Measurements from ENCODE around the gene KDM7A.

Gene KDM7A

GRCh38 chr7:140176811-140177702, at the start of gene KDM7A:
Gene KDM7A, minus strand, starts transcription at chr7:140176983. Its CDS starts 46 bp downstream, at chr7:140176937.
- H3K4me3 ChIP-seq, result peak within 1 kb of the TSS; percentile 92 to 99
- TF ChIP-seq CTCF (IDR thresholded peaks at IDR 0.05), result peak in 1 of 2 experiments; percentile 21
- no peaks in the 10 kb centered on the region for H3K36me3 ChIP-seq
- peaks cover 0 to 17% (median 7%) of the 10 kb centered on the region in 4 donors for H3K4me1 ChIP-seq
- intact Hi-C loops (cut with DNase I; ENCODE audit: low total_unique reads), result loop anchor here (5.0 kb wide), 2 partner anchors 140 to 815 kb away; no protein-coding TSS in a partner anchor
- DNase-seq, result peak; percentile 91 to 96
- peak within 1 kb of the TSS; percentile 100 for H3K27ac ChIP-seq
- no peaks in the 10 kb centered on the region for H3K9me3 ChIP-seq
- no peaks in the 10 kb centered on the region for H3K27me3 ChIP-seq

- H3K9me3 ChIP-seq, result no peaks in the 10 kb centered on the region
- no peak for TF ChIP-seq CTCF (IDR thresholded peaks at IDR 0.05)
- H3K27ac ChIP-seq, result no peak overlapping the region
- no peaks in the 10 kb centered on the region for H3K36me3 ChIP-seq
- peaks cover 0 to 36% of the 10 kb centered on the region in 2 donors for H3K27me3 ChIP-seq
- intact Hi-C loops (cut with DNase I; ENCODE audit: low total_unique reads), result no loop called here
- peaks cover 0 to 12% (median 11%) of the 10 kb centered on the region in 4 donors for H3K4me1 ChIP-seq
- DNase-seq, result no peak
- H3K4me3 ChIP-seq, result no peak overlapping the region
Measured at GRCh38 chr7:140225562-140226249, 48.9 kb upstream of the KDM7A start.

- intact Hi-C loops (cut with DNase I; ENCODE audit: low total_unique reads), result no loop called here
- H3K4me3 ChIP-seq, result no peak overlapping the region
- H3K9me3 ChIP-seq, result no peaks in the 10 kb centered on the region
- no peaks in the 10 kb centered on the region for H3K36me3 ChIP-seq
- no peak for DNase-seq
- H3K27me3 ChIP-seq, result peaks cover 0 to 16% of the 10 kb centered on the region in 2 donors
- no peaks in the 10 kb centered on the region for H3K4me1 ChIP-seq
- H3K27ac ChIP-seq, result no peak overlapping the region
- TF ChIP-seq CTCF (IDR thresholded peaks at IDR 0.05), result no peak
Measured at GRCh38 chr7:140223515-140224221, 46.9 kb upstream of the KDM7A start.

DNA sequence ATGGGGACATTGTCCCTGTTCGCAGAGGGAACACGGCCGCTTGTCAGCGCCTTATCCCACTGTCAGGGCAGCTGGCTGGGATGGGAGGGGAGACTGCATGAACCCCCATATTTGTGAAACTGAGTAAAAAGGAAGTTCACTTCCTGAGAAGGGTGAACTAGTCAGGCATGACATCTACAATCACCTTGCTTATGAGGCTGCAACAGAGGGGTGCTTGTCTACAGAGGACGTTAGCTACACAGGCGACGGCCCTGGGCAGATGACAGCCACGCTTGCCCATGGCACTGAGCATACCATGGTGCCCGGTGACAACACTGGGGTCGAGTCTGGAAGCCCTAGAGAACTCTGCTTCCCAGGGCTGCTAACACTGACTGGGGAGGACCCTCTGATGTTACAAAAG, 46.0 kb upstream of the KDM7A start:
- no peak for TF ChIP-seq CTCF (IDR thresholded peaks at IDR 0.05)
- Histone ChIP-seq H3K9me3 (no peaks in the 10 kb centered on the region), H3K36me3 (no peaks in the 10 kb centered on the region), H3K27me3 (peaks cover 0 to 14% of the 10 kb centered on the region in 2 donors), H3K4me1 (no peaks in the 10 kb centered on the region), H3K27ac (no peak overlapping the region), H3K4me3 (no peak overlapping the region)
- DNase-seq, result no peak
- intact Hi-C loops (cut with DNase I; ENCODE audit: low total_unique reads), result no loop called here

DNA sequence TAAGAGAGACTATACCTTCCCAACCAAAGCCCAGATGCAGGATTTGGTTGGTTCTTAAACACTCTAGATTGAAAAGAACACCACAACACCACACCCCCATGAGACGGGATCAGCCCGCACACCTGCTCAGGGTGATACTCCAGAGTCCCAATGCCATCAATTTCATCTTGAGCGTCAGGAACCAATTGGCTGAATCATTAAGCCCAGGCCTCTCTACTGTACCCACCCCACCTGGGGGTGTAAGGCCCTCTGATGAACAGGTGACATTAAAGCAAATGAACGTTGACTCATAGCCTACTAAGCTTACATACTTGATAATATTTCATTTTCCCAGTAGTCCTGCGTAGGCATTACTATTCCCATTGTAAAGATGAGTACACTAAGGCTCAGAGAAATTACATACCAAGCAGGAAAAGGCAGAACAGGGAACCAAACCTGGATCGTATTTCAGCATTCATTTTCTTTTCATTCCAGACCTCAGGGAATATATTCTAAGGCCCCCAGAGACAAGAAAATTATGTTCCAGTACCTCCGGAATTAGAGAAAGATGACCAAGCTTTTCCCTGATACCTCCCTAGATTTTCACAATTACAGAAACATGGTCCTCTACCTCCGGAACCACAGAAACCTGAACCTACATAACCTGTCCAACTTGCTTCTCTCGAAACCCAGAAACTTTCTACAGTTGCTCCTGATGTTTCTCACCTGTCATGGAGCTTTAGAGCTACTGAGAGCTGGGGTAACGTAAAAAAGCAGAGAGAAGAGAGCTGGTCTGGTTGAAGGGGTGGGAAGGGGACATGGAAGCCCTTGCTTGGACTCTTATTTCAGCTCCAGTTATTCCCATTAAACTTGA, 43.1 kb upstream of the KDM7A start:
- H3K36me3 ChIP-seq, result no peaks in the 10 kb centered on the region
- no peak overlapping the region for H3K27ac ChIP-seq
- no peaks in the 10 kb centered on the region for H3K4me1 ChIP-seq
- no peaks in the 10 kb centered on the region for H3K9me3 ChIP-seq
- no peak overlapping the region for H3K4me3 ChIP-seq
- H3K27me3 ChIP-seq, result peaks cover 0 to 14% of the 10 kb centered on the region in 2 donors
- no peak for DNase-seq
- no peak for TF ChIP-seq CTCF (IDR thresholded peaks at IDR 0.05)
- intact Hi-C loops (cut with DNase I; ENCODE audit: low total_unique reads), result no loop called here

Measured in tibial artery (tissue), 4 donors.